Tibial nerve (tissue), 4 donors: Measurements from ENCODE around the gene DMXL1. TPM values are rescaled to one million over a fixed set of nuclear protein-coding genes. Genes with fewer than 3 reads are reported as not detected.
A peak's percentile ranks its signal among the peaks of the same experiment; 100 is the strongest.

Source experiments
- DNase-seq, 2 donors: peaks; one replicate each; pipeline ENCODE4 v3.0.0-alpha.2; 2019; ENCODE audit warnings: low spot score in 2 of 2
- H3K27ac ChIP-seq, 4 donors: fragments of 200-600 bp; sonication (generic) in 3 of 4; one replicate each; pipeline ENCODE4 v1.5.1; 2017 to 2019; ENCODE audit warnings: mild to moderate bottlenecking in 1 of 4
- H3K27me3 ChIP-seq, 2 donors: fragments of 200-600 bp; sonication (generic) in 1 of 2; one replicate each; pipeline versions ENCODE4 v1.5.1 to v1.6.0; 2017 to 2019
- H3K36me3 ChIP-seq, 3 donors: fragments of 200-600 bp; sonication (generic); one replicate each; pipeline ENCODE4 v1.5.1; 2018 to 2019
- H3K4me1 ChIP-seq, 4 donors: fragments of 200-600 bp; sonication (generic) in 3 of 4; one replicate each; pipeline ENCODE4 v1.5.1; 2017 to 2019
- H3K4me3 ChIP-seq, 4 donors: fragments of 200-600 bp; sonication (generic) in 3 of 4; one replicate each; pipeline ENCODE4 v1.5.1; 2017 to 2019; ENCODE audit warnings: mild to moderate bottlenecking in 1 of 4, moderate library complexity in 1 of 4
- H3K9me3 ChIP-seq, 4 donors: fragments of 200-600 bp; sonication (generic) in 3 of 4; one replicate each; pipeline ENCODE4 v1.5.1; 2017 to 2019
- EP300 ChIP-seq, 2 donors: sonication (generic); formaldehyde crosslinking; IDR thresholded peaks; one replicate each; pipeline ENCODE4 v1.6.1; 2017; ENCODE audit warnings: antibody characterized with exemption in 2 of 2, mild to moderate bottlenecking in 1 of 2
- POLR2A ChIP-seq, 2 donors: fragments of 450-650 bp; IDR thresholded peaks; one replicate each; pipeline ENCODE4 v1.6.1; 2017; ENCODE audit warnings: antibody characterized with exemption in 2 of 2, mild to moderate bottlenecking in 2 of 2, moderate library complexity in 2 of 2
- WGBS, 2 donors: methylation state at CpG; one replicate each; pipeline ENCODE4 v1.1.5; 2018; 5-methylcytosine and 5-hydroxymethylcytosine counted together
- total RNA-seq, 4 donors: library from RNA; depleted of rRNA; stranded (reverse); fragments of >200 nt; gene quantifications; one replicate each; pipeline ENCODE4 v1.1.0, GENCODE V29; 2016
- TF ChIP-seq, protein P1 (sequence below), 5 experiments: fragments of 200-600 bp in 3 of 5; fragments of 450-650 bp in 2 of 5; sonication (generic) in 3 of 5; IDR thresholded peaks; one replicate each; pipeline ENCODE4 v1.5.1; 2016 to 2019; ENCODE audit warnings: antibody characterized with exemption in 5 of 5, mild to moderate bottlenecking in 3 of 5, moderate library complexity in 2 of 5

The DMXL1 gene
- total RNA-seq, 4 donors from 2014 or later: 59.1 to 101 (median 76.1) TPM

DNA sequence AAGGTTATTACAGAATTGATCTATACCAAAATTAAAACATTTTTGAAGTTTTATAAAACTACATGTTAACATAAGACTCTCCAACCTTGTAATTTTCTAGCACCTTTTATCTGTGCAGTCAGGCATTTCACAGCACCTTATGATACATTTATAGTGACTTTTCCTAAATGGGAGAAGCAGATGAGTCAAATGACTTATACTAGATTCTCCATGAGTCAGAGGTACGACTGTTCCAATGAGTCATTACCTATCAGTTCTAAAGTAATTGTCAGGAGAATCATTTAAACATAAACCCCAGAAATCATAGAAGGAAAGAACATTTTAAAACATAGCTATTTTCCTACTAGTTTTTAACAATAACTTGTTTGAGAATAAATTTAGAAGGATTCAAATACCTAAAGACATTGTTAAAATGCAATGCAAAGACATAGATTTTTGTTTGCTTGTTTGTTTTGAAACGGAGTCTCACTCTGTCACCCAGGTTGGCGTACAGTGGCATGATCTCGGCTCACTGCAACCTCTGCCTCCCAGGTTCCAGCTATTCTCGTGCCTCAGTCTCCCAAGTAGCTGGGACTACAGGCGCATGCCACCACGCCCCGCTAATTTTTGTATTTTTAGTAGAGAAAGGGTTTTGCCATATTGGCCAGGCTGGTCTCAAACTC lies 34.7 kb upstream of the DMXL1 start:
- TF ChIP-seq POLR2A (IDR thresholded peaks at IDR 0.05) (no peak), EP300 (IDR thresholded peaks at IDR 0.05) (no peak)
- TF ChIP-seq, protein P1, sequence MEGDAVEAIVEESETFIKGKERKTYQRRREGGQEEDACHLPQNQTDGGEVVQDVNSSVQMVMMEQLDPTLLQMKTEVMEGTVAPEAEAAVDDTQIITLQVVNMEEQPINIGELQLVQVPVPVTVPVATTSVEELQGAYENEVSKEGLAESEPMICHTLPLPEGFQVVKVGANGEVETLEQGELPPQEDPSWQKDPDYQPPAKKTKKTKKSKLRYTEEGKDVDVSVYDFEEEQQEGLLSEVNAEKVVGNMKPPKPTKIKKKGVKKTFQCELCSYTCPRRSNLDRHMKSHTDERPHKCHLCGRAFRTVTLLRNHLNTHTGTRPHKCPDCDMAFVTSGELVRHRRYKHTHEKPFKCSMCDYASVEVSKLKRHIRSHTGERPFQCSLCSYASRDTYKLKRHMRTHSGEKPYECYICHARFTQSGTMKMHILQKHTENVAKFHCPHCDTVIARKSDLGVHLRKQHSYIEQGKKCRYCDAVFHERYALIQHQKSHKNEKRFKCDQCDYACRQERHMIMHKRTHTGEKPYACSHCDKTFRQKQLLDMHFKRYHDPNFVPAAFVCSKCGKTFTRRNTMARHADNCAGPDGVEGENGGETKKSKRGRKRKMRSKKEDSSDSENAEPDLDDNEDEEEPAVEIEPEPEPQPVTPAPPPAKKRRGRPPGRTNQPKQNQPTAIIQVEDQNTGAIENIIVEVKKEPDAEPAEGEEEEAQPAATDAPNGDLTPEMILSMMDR (IDR thresholded peaks at IDR 0.05): no peak
- no peak for DNase-seq
- no peak overlapping the region for H3K4me3 ChIP-seq
- 90 to 91% methylated on average over 8 of the region's 8 CpGs for WGBS, 2 donors
- H3K9me3 ChIP-seq: no peaks in the 10 kb centered on the region
- no peak overlapping the region for H3K27ac ChIP-seq
- H3K27me3 ChIP-seq: no peaks in the 10 kb centered on the region
- H3K4me1 ChIP-seq: no peaks in the 10 kb centered on the region
- H3K36me3 ChIP-seq: peaks cover 0 to 6% (median 0%) of the 10 kb centered on the region in 3 donors

DNA sequence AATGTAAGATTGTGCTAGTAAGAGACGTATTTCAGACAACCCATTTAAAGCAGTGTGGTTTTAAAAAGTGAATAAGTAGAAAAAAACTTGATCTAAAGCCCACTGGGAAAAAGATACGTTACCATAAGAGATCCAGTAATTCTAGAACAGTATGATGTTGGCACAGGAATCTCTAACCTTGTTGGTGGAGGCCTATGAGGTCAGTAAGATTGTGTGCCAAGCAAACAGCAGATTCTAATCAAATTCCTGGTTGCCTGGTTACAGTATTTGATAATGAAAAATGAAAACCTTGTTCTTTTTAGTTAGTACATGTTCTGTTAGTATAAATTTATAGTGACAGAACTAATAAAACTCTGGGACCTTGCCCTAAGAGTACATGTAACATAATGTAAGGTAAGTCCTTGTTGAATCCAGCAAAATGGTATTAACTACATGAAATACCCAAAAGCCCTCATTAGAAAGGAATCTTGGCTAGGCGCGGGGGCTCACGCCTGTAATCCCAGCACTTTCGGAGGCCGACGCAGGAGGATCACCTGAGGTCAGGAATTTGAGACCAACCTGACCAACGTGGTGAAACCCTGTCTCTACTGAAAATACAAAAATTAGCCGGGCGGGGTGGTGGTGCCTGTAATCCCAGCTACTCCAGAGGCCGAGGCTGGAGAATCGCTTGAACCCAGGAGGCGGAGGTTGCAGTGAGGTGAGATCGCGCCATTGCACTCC lies 33.2 kb upstream of the DMXL1 start:
- no peaks in the 10 kb centered on the region for H3K9me3 ChIP-seq
- H3K36me3 ChIP-seq: peaks cover 0 to 6% (median 0%) of the 10 kb centered on the region in 3 donors
- DNase-seq: no peak
- no peak overlapping the region for H3K27ac ChIP-seq
- no peaks in the 10 kb centered on the region for H3K27me3 ChIP-seq
- no peaks in the 10 kb centered on the region for H3K4me1 ChIP-seq
- 89 to 90% methylated on average over 16 of the region's 16 CpGs for WGBS, 2 donors
- no peak overlapping the region for H3K4me3 ChIP-seq
- TF ChIP-seq EP300 (IDR thresholded peaks at IDR 0.05) (no peak), POLR2A (IDR thresholded peaks at IDR 0.05) (no peak)
- TF ChIP-seq, protein P1 (IDR thresholded peaks at IDR 0.05): no peak

DNA sequence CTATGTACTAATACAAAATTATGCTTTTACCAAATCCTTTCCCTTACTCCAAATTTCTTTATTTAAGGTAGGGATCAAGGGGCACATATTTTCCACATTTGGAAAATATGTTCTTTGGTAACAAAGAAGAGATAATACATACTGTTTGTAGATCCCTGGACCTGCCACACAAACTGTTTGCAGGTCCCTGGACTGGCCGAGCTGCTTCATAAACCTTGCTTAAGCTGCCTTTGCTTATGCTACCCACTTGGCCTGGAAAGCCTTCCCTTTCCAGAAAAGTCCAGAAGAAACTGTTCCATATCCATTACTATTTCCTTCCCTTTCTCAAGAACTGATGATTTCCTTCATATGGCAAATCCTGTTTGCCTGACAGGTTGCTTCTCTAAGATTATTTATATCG lies 22.6 kb upstream of the DMXL1 start:
- Histone ChIP-seq H3K4me3 (no peak overlapping the region), H3K27me3 (no peaks in the 10 kb centered on the region), H3K36me3 (no peaks in the 10 kb centered on the region), H3K9me3 (no peaks in the 10 kb centered on the region), H3K27ac (no peak overlapping the region), H3K4me1 (no peaks in the 10 kb centered on the region)
- no peak for DNase-seq
- 81 to 85% methylated on average over 2 of the region's 2 CpGs for WGBS, 2 donors
- TF ChIP-seq POLR2A (IDR thresholded peaks at IDR 0.05) (no peak), EP300 (IDR thresholded peaks at IDR 0.05) (no peak)
- TF ChIP-seq, protein P1 (IDR thresholded peaks at IDR 0.05): no peak

DNA sequence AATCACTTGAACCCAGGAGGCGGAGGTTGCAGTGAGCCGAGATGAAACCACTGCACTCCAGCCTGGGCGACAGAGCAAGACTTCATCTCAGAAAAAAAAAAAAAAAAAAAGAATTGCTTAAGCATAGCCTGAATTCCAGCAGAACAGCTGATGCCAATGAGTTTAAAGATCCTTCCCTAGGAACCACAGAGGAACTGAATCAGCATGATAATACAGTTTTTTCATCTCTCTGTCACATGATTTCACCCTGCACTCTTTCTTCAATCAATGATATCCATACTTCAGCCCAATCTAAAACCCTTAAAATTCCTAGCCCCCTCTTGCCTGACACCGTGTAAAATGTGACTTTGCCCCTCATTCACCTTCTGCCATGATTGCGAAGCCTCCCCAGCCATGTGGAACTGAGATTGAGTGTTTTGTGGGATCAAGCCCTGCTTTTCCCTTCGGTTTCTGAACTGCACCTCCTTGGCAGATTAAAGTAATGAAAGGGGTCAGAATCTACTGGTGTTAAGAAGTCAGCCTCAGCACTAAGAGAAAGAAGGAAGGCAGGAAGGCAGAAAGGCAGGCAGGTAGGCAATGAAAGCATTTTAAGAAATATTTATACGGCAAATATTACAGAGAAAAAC lies 20.9 kb upstream of the DMXL1 start:
- Histone ChIP-seq H3K27ac (peak overlapping the region in 1 of 4 donors; percentile 25), H3K36me3 (no peaks in the 10 kb centered on the region), H3K4me1 (no peaks in the 10 kb centered on the region), H3K9me3 (no peaks in the 10 kb centered on the region), H3K4me3 (no peak overlapping the region), H3K27me3 (no peaks in the 10 kb centered on the region)
- 66 to 72% methylated on average over 7 of the region's 7 CpGs for WGBS, 2 donors
- DNase-seq: no peak
- no peak for TF ChIP-seq POLR2A (IDR thresholded peaks at IDR 0.05)
- no peak for TF ChIP-seq EP300 (IDR thresholded peaks at IDR 0.05)
- TF ChIP-seq, protein P1 (IDR thresholded peaks at IDR 0.05): no peak

DNA sequence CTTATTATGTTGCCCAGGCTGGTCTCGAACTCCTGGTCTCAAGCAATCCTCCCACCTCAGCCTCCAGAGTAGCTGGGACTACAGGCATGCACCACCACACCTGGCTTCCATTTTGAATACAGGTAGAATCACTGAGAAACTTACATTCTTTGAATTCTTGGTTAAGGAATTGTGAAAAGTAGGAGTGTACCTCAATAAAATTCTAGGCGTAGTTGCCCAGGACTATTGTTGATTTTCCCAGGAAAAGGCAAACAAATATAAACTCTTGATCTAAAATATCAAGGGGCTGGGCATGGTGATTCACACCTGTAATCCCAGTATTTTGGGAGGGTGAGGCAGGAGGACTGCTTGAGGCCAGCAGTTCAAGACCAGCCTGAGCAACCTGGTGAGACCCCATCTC lies 16.8 kb upstream of the DMXL1 start:
- H3K4me1 ChIP-seq: no peaks in the 10 kb centered on the region
- DNase-seq: no peak
- 95 to 100% methylated on average over 2 of the region's 2 CpGs for WGBS, 2 donors
- H3K36me3 ChIP-seq: no peaks in the 10 kb centered on the region
- no peak overlapping the region for H3K4me3 ChIP-seq
- no peaks in the 10 kb centered on the region for H3K27me3 ChIP-seq
- H3K9me3 ChIP-seq: no peaks in the 10 kb centered on the region
- TF ChIP-seq, protein P1 (IDR thresholded peaks at IDR 0.05): no peak
- no peak for TF ChIP-seq POLR2A (IDR thresholded peaks at IDR 0.05)
- no peak for TF ChIP-seq EP300 (IDR thresholded peaks at IDR 0.05)
- no peak overlapping the region for H3K27ac ChIP-seq
